BJ (cell line): Measurements from ENCODE around the gene ABCC1. TPM values are rescaled to one million over a fixed set of nuclear protein-coding genes. Genes with fewer than 3 reads are reported as not detected.

Experiments
- polyA plus RNA-seq: library from polyadenylated mRNA; depleted of rRNA; stranded (reverse); fragments of >200 nt; gene quantifications from 2 replicates; pipeline ENCODE4 v1.2.3, GENCODE V29; 2011; rRNA removed

Gene ABCC1
- polyA plus RNA-seq, 1 experiment = 27.3 TPM

Other genes with a start within 250 kb of the ABCC1 start
- 0.11 and 0.27 TPM in 2 replicates for gene MYH11, start 92.6 kb upstream of the ABCC1 start, polyA plus RNA-seq
- 23.6 and 41.2 TPM in 2 replicates for gene CEP20, start 61.0 kb upstream of the ABCC1 start, polyA plus RNA-seq